D721Med (cell line): ENCODE results near the gene MYO9B.
A peak's percentile ranks its signal among the peaks of the same experiment; 100 is the strongest.

Source experiments
- DNase-seq: peaks from one replicate; pipeline ENCODE4 v3.0.0; 2011; ENCODE audit warnings: low spot score; ENCODE audit not compliant: insufficient read length
- FAIRE-seq: peaks from 2 replicates; lab custom pipeline; 2011; peaks lifted over from hg19 to GRCh38; lab: Jason Lieb, UNC
- CTCF ChIP-seq: IDR thresholded peaks from 2 replicates; pipeline ENCODE4 v1.5.1; 2012; ENCODE audit warnings: mild to moderate bottlenecking, control low read depth; ENCODE audit not compliant: insufficient read depth; ENCODE audit errors: missing control alignments

MYO9B gene

GRCh38 chr19:17226002-17226933, 150.7 kb downstream of the MYO9B start, which contains the start of gene OCEL1:
Gene OCEL1, plus strand, starts transcription at chr19:17226226. Its CDS starts 22 bp downstream, at chr19:17226248.
- no peak for FAIRE-seq
- DNase-seq: peak; percentile 85

GRCh38 chr19:17227798-17228367, 152.3 kb downstream of the MYO9B start:
- DNase-seq (no peak), FAIRE-seq (no peak)
- no peak for TF ChIP-seq CTCF

More at GRCh38 chr19:17226002-17226933, 150.7 kb downstream of the MYO9B start, which contains the start of gene OCEL1:
- TF ChIP-seq CTCF: no peak

GRCh38 chr19:17229890-17230289, 154.3 kb downstream of the MYO9B start:
- TF ChIP-seq CTCF: no peak
- DNase-seq (no peak), FAIRE-seq (no peak)

- no peak for DNase-seq
- FAIRE-seq: no peak
- no peak for TF ChIP-seq CTCF
Measured at GRCh38 chr19:17232258-17232657, 156.7 kb downstream of the MYO9B start.

GRCh38 chr19:17234911-17235299, 159.3 kb downstream of the MYO9B start:
- TF ChIP-seq CTCF: no peak
- FAIRE-seq (no peak), DNase-seq (no peak)

GRCh38 chr19:17235300-17235970, 159.9 kb downstream of the MYO9B start:
- DNase-seq: no peak
- no peak for FAIRE-seq

More at GRCh38 chr19:17235300-17235970, 159.9 kb downstream of the MYO9B start:
- TF ChIP-seq CTCF: peak; percentile 51
